SK-N-SH (cell line): ENCODE data around the gene TMEM30A. TPM values are rescaled to one million over a fixed set of nuclear protein-coding genes. Genes with fewer than 3 reads are reported as not detected.
A peak's percentile ranks its signal among the peaks of the same experiment; 100 is the strongest.

Source experiments
- CTCF ChIA-PET: fragments of 300-600, 350-600 bp; formaldehyde crosslinking; extraction: SDS; loops from one replicate; lab custom pipeline; 2021; lab: Yijun Ruan, JAX
- POLR2A ChIA-PET: fragments of 350-600 bp; sonication (Branson Sonifier 250); formaldehyde crosslinking; extraction: SDS; loops from one replicate; lab custom pipeline; 2020; ENCODE audit warnings: antibody characterized with exemption, inconsistent platforms; lab: Yijun Ruan, JAX
- DNase-seq: peaks from one replicate; pipeline ENCODE4 v3.0.0; 2012
- H2AFZ ChIP-seq: fragments of 200-600 bp; sonication (generic); 2 replicates; pipeline ENCODE4 v1.8.1; 2016; ENCODE audit warnings: antibody characterized with exemption, mild to moderate bottlenecking, low read depth
- H3F3A ChIP-seq: fragments of 200-600 bp; sonication (generic); replicated peaks from 2 replicates; pipeline ENCODE3; 2016; ENCODE audit warnings: antibody characterized with exemption, mild to moderate bottlenecking; ENCODE audit not compliant: insufficient read depth
- H3K27ac ChIP-seq, 2 experiments: fragments of 200-500 bp in 1 of 2; fragments of 200-600 bp in 1 of 2; sonication (Bioruptor generic) in 1 of 2; sonication (generic), shearing (Covaris generic) in 1 of 2; 2 replicates each; pipeline versions ENCODE4 v1.5.1 to v1.6.1; 2014 to 2016; ENCODE audit warnings: low read depth in 2 of 2, inconsistent platforms in 1 of 2, low read length in 1 of 2, mild to moderate bottlenecking in 1 of 2, mixed read lengths in 1 of 2
- H3K27me3 ChIP-seq: fragments of 200-600 bp; sonication (generic), shearing (Covaris generic); 2 replicates; pipeline ENCODE4 v1.6.1; 2016; ENCODE audit warnings: mixed run types; ENCODE audit not compliant: insufficient read depth
- H3K36me3 ChIP-seq, 2 experiments: fragments of 200-500 bp in 1 of 2; fragments of 200-600 bp in 1 of 2; sonication (Bioruptor generic) in 1 of 2; sonication (generic) in 1 of 2; replicated peaks in 1 of 2; 2 replicates each; pipeline versions ENCODE3 to v1.5.1; 2014 to 2016; ENCODE audit warnings: low read length in 1 of 2, mild to moderate bottlenecking in 1 of 2; ENCODE audit not compliant: insufficient read depth in 2 of 2, control insufficient read depth in 1 of 2
- H3K4me1 ChIP-seq, 2 experiments: fragments of 200-500 bp in 1 of 2; fragments of 200-600 bp in 1 of 2; sonication (Bioruptor generic) in 1 of 2; sonication (generic), shearing (Covaris generic) in 1 of 2; 2 replicates each; pipeline versions ENCODE4 v1.5.1 to v1.6.1; 2014 to 2016; ENCODE audit warnings: low read depth in 1 of 2, low read length in 1 of 2, mixed run types in 1 of 2; ENCODE audit not compliant: insufficient read depth in 2 of 2, control insufficient read depth in 1 of 2
- H3K4me2 ChIP-seq: fragments of 200-600 bp; sonication (generic), shearing (Covaris generic); 2 replicates; pipeline ENCODE4 v1.6.1; 2017; ENCODE audit warnings: mixed run types
- H3K4me3 ChIP-seq, 2 experiments: fragments of 200-500 bp in 1 of 2; fragments of 200-600 bp in 1 of 2; sonication (Bioruptor generic) in 1 of 2; sonication (generic), shearing (Covaris generic) in 1 of 2; 2 replicates each; pipeline versions ENCODE4 v1.5.1 to v1.8.1; 2014 to 2016; ENCODE audit warnings: low read depth in 2 of 2, inconsistent platforms in 1 of 2, low read length in 1 of 2, mild to moderate bottlenecking in 1 of 2, mixed read lengths in 1 of 2, moderate library complexity in 1 of 2
- H3K79me2 ChIP-seq: fragments of 200-600 bp; sonication (generic); 2 replicates; pipeline ENCODE4 v1.8.1; 2017; ENCODE audit warnings: mild to moderate bottlenecking; ENCODE audit not compliant: insufficient read depth
- H3K9ac ChIP-seq: fragments of 200-600 bp; sonication (generic); 2 replicates; pipeline ENCODE4 v1.6.1; 2017; ENCODE audit warnings: mixed run types
- H3K9me2 ChIP-seq: fragments of 200-600 bp; sonication (generic); 2 replicates; pipeline ENCODE4 v1.6.1; 2017; ENCODE audit warnings: mixed run types
- H3K9me3 ChIP-seq: fragments of 200-600 bp; sonication (generic); 2 replicates; pipeline ENCODE4 v1.6.1; 2017; ENCODE audit warnings: mixed run types, mild to moderate bottlenecking, moderate library complexity
- H4K20me1 ChIP-seq: fragments of 200-600 bp; sonication (generic); 2 replicates; pipeline ENCODE4 v1.6.1; 2017; ENCODE audit warnings: mild to moderate bottlenecking, mixed run types; ENCODE audit not compliant: insufficient read depth
- CHD2 ChIP-seq: fragments of 150-350 bp; IDR thresholded peaks from 2 replicates; pipeline ENCODE4 v1.6.1; 2018; ENCODE audit warnings: low read length; ENCODE audit not compliant: partially characterized antibody
- EP300 ChIP-seq, 2 experiments: IDR thresholded peaks; 2 replicates each; pipeline versions ENCODE4 v1.4.0 to v1.6.1; 2012; ENCODE audit warnings: borderline replicate concordance in 1 of 2, low read depth in 1 of 2, low read length in 1 of 2
- EZH2phosphoT487 ChIP-seq: fragments of 200-600 bp; sonication (generic); IDR thresholded peaks from 2 replicates; pipeline ENCODE4 v1.6.1; 2017; ENCODE audit warnings: low read depth, mixed run types, mild to moderate bottlenecking, antibody characterized with exemption, moderate library complexity, borderline replicate concordance
- GATA2 ChIP-seq: sonication (generic); formaldehyde crosslinking; IDR thresholded peaks from 2 replicates; pipeline ENCODE4 v1.5.0; 2020; ENCODE audit warnings: mild to moderate bottlenecking, missing genetic modification reagents
- JUND ChIP-seq: IDR thresholded peaks from 2 replicates; pipeline ENCODE4 v1.4.0; 2012
- NFIC ChIP-seq: IDR thresholded peaks from 2 replicates; pipeline ENCODE4 v1.4.0; 2012; ENCODE audit warnings: borderline replicate concordance
- RAD21 ChIP-seq: IDR thresholded peaks from 2 replicates; pipeline ENCODE4 v1.6.1; 2012; ENCODE audit warnings: mild to moderate bottlenecking, low read length
- RFX5 ChIP-seq: IDR thresholded peaks from 2 replicates; pipeline ENCODE4 v1.6.1; 2012; ENCODE audit warnings: mild to moderate bottlenecking, improper control_type of control experiment, low read length
- RXRA ChIP-seq: IDR thresholded peaks from 2 replicates; pipeline ENCODE4 v1.4.0; 2012; ENCODE audit warnings: low read depth, mild to moderate bottlenecking, borderline replicate concordance
- SMC3 ChIP-seq: IDR thresholded peaks from 2 replicates; pipeline ENCODE4 v1.6.1; 2012; ENCODE audit warnings: low read depth, low read length, improper control_type of control experiment
- TAF1 ChIP-seq: IDR thresholded peaks from 2 replicates; pipeline ENCODE4 v1.6.1; 2012; ENCODE audit warnings: low read depth, mild to moderate bottlenecking, low read length, moderate library complexity, borderline replicate concordance
- TEAD4 ChIP-seq: IDR thresholded peaks from 2 replicates; pipeline ENCODE4 v1.4.0; 2012; ENCODE audit warnings: mild to moderate bottlenecking, borderline replicate concordance; ENCODE audit not compliant: insufficient read depth
- WGBS: methylation state at CpG from one replicate; pipeline ENCODE4 v1.1.6; 2017; ENCODE audit warnings: low lambda C conversion rate; 5-methylcytosine and 5-hydroxymethylcytosine counted together
- polyA plus RNA-seq, 3 experiments: library from polyadenylated mRNA; depleted of rRNA; stranded (reverse); fragments of >200 nt; gene quantifications; 2 replicates each; pipeline ENCODE4 v1.2.3, GENCODE V29; 2012
- TF ChIP-seq, protein P1 (sequence below): IDR thresholded peaks from 2 replicates; pipeline ENCODE4 v1.4.0; 2012; ENCODE audit warnings: low read depth, borderline replicate concordance
- TF ChIP-seq, protein P2 (sequence below): fragments of 150-350 bp; IDR thresholded peaks from 2 replicates; pipeline ENCODE4 v1.6.1; 2016; ENCODE audit warnings: mild to moderate bottlenecking, low read depth, low read length
- TF ChIP-seq, protein P3 (sequence below): IDR thresholded peaks from 2 replicates; pipeline ENCODE4 v1.4.0; 2012; ENCODE audit warnings: low read depth
- TF ChIP-seq, protein P4 (sequence below): IDR thresholded peaks from 2 replicates; pipeline ENCODE4 v1.4.0; 2012; ENCODE audit warnings: low read depth, borderline replicate concordance
- TF ChIP-seq, protein P5 (sequence below): fragments of 150-350 bp; IDR thresholded peaks from 2 replicates; pipeline ENCODE4 v1.6.1; 2017; ENCODE audit warnings: antibody characterized with exemption, low read length, low read depth, borderline replicate concordance

TMEM30A gene
- polyA plus RNA-seq, 1 of the 3 experiments (the other 2 are of a cell fraction) = 22.8 TPM

DNA sequence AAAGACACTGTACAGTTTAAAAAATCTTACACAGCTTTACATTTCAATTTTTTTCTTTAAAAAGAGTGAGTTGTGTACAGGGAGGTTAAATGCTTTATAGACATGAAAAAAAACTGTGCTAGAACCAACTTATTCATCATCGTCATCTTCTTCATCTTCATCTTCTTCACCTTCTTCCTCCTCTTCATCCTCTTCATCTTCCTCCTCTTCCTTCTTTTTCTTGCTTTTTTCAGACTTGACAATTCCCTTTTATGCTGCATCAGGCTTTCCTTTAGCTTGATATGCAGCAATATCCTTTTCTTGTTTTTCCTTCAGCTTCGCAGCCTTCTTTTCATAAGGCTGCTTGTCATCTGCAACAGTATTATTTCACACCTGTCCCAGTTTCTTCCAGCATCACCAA lies 34.3 kb upstream of the TMEM30A start (continued):
- TF ChIP-seq, protein P1, sequence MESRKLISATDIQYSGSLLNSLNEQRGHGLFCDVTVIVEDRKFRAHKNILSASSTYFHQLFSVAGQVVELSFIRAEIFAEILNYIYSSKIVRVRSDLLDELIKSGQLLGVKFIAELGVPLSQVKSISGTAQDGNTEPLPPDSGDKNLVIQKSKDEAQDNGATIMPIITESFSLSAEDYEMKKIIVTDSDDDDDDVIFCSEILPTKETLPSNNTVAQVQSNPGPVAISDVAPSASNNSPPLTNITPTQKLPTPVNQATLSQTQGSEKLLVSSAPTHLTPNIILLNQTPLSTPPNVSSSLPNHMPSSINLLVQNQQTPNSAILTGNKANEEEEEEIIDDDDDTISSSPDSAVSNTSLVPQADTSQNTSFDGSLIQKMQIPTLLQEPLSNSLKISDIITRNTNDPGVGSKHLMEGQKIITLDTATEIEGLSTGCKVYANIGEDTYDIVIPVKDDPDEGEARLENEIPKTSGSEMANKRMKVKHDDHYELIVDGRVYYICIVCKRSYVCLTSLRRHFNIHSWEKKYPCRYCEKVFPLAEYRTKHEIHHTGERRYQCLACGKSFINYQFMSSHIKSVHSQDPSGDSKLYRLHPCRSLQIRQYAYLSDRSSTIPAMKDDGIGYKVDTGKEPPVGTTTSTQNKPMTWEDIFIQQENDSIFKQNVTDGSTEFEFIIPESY = no peak
- TF ChIP-seq, protein P2, sequence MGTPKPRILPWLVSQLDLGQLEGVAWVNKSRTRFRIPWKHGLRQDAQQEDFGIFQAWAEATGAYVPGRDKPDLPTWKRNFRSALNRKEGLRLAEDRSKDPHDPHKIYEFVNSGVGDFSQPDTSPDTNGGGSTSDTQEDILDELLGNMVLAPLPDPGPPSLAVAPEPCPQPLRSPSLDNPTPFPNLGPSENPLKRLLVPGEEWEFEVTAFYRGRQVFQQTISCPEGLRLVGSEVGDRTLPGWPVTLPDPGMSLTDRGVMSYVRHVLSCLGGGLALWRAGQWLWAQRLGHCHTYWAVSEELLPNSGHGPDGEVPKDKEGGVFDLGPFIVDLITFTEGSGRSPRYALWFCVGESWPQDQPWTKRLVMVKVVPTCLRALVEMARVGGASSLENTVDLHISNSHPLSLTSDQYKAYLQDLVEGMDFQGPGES = no peak
- no peak for TF ChIP-seq GATA2 (CRISPR knock-in tag)

DNA sequence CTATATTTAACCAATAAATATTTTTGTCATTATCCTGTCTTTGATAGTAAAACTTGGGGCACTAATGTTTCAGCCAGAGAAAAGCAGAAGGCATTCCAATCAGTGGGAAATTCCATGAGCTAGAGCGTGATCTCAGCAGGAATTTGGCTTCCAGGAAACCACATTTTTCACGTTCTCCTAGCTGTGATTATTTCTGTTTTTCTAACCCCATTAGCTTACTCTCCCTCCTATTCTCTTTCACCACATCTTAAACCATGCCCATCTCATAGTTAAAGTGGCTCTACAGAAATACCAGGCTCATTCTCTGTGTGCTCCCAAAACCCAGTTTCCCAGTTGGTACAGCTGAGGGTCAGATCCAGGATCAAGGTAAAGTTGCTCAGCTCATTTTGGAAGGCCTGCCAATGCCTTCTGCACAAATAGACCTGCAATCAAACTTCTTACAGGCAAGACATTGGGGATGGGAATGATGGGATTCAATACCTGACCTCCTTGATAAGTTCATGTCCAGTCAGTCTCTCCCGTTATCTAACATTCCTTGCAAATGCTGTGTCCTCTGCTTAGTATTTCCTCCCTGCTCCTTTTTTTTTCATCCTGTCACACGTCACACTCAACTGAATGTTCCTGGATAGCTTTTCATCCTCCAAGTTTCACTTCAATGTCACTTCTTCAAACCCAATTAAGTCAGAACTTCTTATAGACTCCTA lies 33.1 kb upstream of the TMEM30A start:
- Histone ChIP-seq H3K27ac (peak overlapping the region; percentile 36 to 68), H3K79me2 (no peaks in the 10 kb centered on the region), H3K9ac (no peak overlapping the region), H3K9me3 (no peaks in the 10 kb centered on the region), H3F3A (peaks cover 3% of the 10 kb centered on the region), H3K36me3 (no peaks in the 10 kb centered on the region), H4K20me1 (no peaks in the 10 kb centered on the region), H3K4me2 (peak overlapping the region; percentile 18; the same call in 1 of the 2 replicates), H3K4me1 (peaks cover 2 to 4% of the 10 kb centered on the region in 2 experiments; a peak in 2 of 4 replicates), H2AFZ (peak overlapping the region; percentile 44; the same call in 1 of the 2 replicates), H3K4me3 (no peak overlapping the region), H3K9me2 (no peaks in the 10 kb centered on the region), H3K27me3 (no peaks in the 10 kb centered on the region)
- ChIA-PET POLR2A (no interaction called here), CTCF (interaction anchor here (1.2 kb wide), 1 partner anchor 9 kb away, joined by 3 read pairs; no protein-coding TSS in a partner anchor)
- DNase-seq = no peak
- 44% methylated on average over 4 of the region's 4 CpGs for WGBS
- TF ChIP-seq TEAD4 = peak; percentile 49; the same call in 1 of the 2 replicates
- TF ChIP-seq, protein P2 = no peak

DNA sequence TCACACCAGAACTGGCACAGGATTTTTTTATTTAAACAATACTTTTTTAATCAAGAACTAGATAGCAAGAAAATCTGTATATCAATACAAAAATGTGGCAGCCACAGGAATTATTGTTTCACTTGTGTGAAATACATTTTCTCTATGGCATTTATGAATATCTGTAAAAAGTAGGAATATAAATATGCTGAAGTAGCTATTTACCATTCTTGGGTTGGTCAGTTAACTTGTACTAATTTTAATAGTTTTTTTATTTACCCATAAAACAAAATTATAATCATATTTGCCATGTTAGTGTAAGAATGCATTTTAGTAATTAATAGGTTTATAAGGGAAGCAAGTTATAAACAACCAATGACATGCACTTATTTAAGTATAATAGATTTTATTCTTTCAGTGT lies 31.4 kb upstream of the TMEM30A start:
- CTCF ChIA-PET = no interaction called here
- TF ChIP-seq CHD2 (no peak), TAF1 (no peak), EZH2phosphoT487 (no peak), RAD21 (no peak), SMC3 (no peak), JUND (no peak), EP300 (IDR thresholded peaks at IDR 0.05; ENCODE audit: borderline replicate concordance in 1 of 2, low read depth in 1 of 2, low read length in 1 of 2) (no peak), RFX5 (no peak), NFIC (no peak), RXRA (no peak)
- TF ChIP-seq, protein P3, sequence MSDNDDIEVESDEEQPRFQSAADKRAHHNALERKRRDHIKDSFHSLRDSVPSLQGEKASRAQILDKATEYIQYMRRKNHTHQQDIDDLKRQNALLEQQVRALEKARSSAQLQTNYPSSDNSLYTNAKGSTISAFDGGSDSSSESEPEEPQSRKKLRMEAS = no peak
- TF ChIP-seq, protein P4, sequence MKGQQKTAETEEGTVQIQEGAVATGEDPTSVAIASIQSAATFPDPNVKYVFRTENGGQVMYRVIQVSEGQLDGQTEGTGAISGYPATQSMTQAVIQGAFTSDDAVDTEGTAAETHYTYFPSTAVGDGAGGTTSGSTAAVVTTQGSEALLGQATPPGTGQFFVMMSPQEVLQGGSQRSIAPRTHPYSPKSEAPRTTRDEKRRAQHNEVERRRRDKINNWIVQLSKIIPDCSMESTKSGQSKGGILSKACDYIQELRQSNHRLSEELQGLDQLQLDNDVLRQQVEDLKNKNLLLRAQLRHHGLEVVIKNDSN = no peak
- TF ChIP-seq, protein P5, sequence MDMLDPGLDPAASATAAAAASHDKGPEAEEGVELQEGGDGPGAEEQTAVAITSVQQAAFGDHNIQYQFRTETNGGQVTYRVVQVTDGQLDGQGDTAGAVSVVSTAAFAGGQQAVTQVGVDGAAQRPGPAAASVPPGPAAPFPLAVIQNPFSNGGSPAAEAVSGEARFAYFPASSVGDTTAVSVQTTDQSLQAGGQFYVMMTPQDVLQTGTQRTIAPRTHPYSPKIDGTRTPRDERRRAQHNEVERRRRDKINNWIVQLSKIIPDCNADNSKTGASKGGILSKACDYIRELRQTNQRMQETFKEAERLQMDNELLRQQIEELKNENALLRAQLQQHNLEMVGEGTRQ = no peak

More for the DNA sequence above, 31.4 kb upstream of the TMEM30A start:
- Histone ChIP-seq H3K9me2 (no peaks in the 10 kb centered on the region), H3F3A (peaks cover 3% of the 10 kb centered on the region), H4K20me1 (no peaks in the 10 kb centered on the region), H3K4me1 (peaks cover 2 to 4% of the 10 kb centered on the region in 2 experiments; a peak in 2 of 4 replicates), H3K27me3 (no peaks in the 10 kb centered on the region), H3K79me2 (no peaks in the 10 kb centered on the region), H3K4me2 (no peak overlapping the region), H2AFZ (no peak overlapping the region), H3K9ac (no peak overlapping the region), H3K27ac (no peak overlapping the region), H3K36me3 (no peaks in the 10 kb centered on the region), H3K4me3 (no peak overlapping the region), H3K9me3 (no peaks in the 10 kb centered on the region)
- DNase-seq = no peak
- POLR2A ChIA-PET = no interaction called here
